ENCODE results near the gene PPID.

- TF ChIP-seq CTCF (IDR thresholded peaks at IDR 0.05) (no peak), POLR2A (IDR thresholded peaks at IDR 0.05) (no peak), EP300 (IDR thresholded peaks at IDR 0.05) (no peak)
Observed at GRCh38 chr4:158767451-158767850, 44.3 kb upstream of the PPID start.
